ENCODE data around the gene GANC.
"Not testable (repeated sequence)": the region's sequence is repeated elsewhere in the genome, so short reads cannot be mapped to it uniquely, and the experiment has no call there.

Gene GANC

GRCh38 chr15:42285034-42285433 lies 12.0 kb downstream of the GANC start:
- no peak for DNase-seq

- DNase-seq, result no peak
Measured at GRCh38 chr15:42286445-42287029, 13.5 kb downstream of the GANC start.

- DNase-seq, result no peak
Measured at GRCh38 chr15:42287931-42288330, 14.9 kb downstream of the GANC start.

- DNase-seq, result no peak
Measured at GRCh38 chr15:42289166-42289565, 16.2 kb downstream of the GANC start.

GRCh38 chr15:42301004-42301403 lies 28.0 kb downstream of the GANC start:
- not testable (repeated sequence) for DNase-seq

- no peak for DNase-seq
Measured at GRCh38 chr15:42306681-42307080, 33.7 kb downstream of the GANC start.

- no peak for DNase-seq
Measured at GRCh38 chr15:42313463-42313862, 40.5 kb downstream of the GANC start.

GRCh38 chr15:42314818-42315217 lies 41.8 kb downstream of the GANC start:
- DNase-seq, result no peak

- no peak for DNase-seq
Measured at GRCh38 chr15:42315521-42315920, 42.5 kb downstream of the GANC start.

- not testable (repeated sequence) for DNase-seq
Measured at GRCh38 chr15:42316282-42316805, 43.3 kb downstream of the GANC start.

- DNase-seq, result no peak
Measured at GRCh38 chr15:42319206-42319605, 46.2 kb downstream of the GANC start.

GRCh38 chr15:42324308-42324707 lies 51.3 kb downstream of the GANC start:
- DNase-seq, result no peak

GRCh38 chr15:42329161-42329560 lies 56.2 kb downstream of the GANC start:
- no peak for DNase-seq

- DNase-seq, result no peak
Measured at GRCh38 chr15:42329992-42330391, 57.0 kb downstream of the GANC start.

GRCh38 chr15:42331235-42331634 lies 58.2 kb downstream of the GANC start:
- no peak for DNase-seq

GRCh38 chr15:42332331-42332730 lies 59.3 kb downstream of the GANC start:
- no peak for DNase-seq

GRCh38 chr15:42335074-42335473 lies 62.1 kb downstream of the GANC start:
- DNase-seq, result no peak

GRCh38 chr15:42336650-42337049 lies 63.6 kb downstream of the GANC start:
- not testable (repeated sequence) for DNase-seq

- not testable (repeated sequence) for DNase-seq
Measured at GRCh38 chr15:42337104-42337503, 64.1 kb downstream of the GANC start.

GRCh38 chr15:42338500-42338899 lies 65.5 kb downstream of the GANC start:
- DNase-seq, result no peak

- no peak for DNase-seq
Measured at GRCh38 chr15:42343596-42344232, 70.7 kb downstream of the GANC start.

- no peak for DNase-seq
Measured at GRCh38 chr15:42344763-42345162, 71.8 kb downstream of the GANC start.

- DNase-seq, result no peak
Measured at GRCh38 chr15:42345504-42345903, 72.5 kb downstream of the GANC start.

GRCh38 chr15:42348083-42348482 lies 75.1 kb downstream of the GANC start:
- DNase-seq, result no peak

GRCh38 chr15:42349186-42349585 lies 76.2 kb downstream of the GANC start:
- no peak for DNase-seq

All from NCI-H1048 (cell line).